GM06990 (cell line): ENCODE results near the gene ACKR1.

Source experiments
- DNase-seq: peaks from one replicate; pipeline ENCODE4 v3.0.0-alpha.2; 2011; ENCODE audit not compliant: insufficient read length; ENCODE audit errors: extremely low read depth
- H3K27me3 ChIP-seq: replicated peaks from 2 replicates; pipeline ENCODE4 v1.6.0; 2011; ENCODE audit warnings: low read length; ENCODE audit not compliant: control insufficient read depth, insufficient read depth
- H3K36me3 ChIP-seq: 2 replicates; pipeline ENCODE4 v1.5.1; 2011; ENCODE audit warnings: low read length; ENCODE audit not compliant: control insufficient read depth, insufficient read depth
- H3K4me3 ChIP-seq: replicated peaks from 2 replicates; pipeline ENCODE4 v1.5.1; 2011; ENCODE audit warnings: low read depth, mild to moderate bottlenecking, control low read depth, low read length
- TF ChIP-seq, protein P1 (sequence below): IDR thresholded peaks from 2 replicates; pipeline ENCODE4 v1.5.1; 2011; ENCODE audit warnings: low read length, control low read depth, mild to moderate bottlenecking, inconsistent platforms; ENCODE audit not compliant: insufficient read depth, poor library complexity, severe bottlenecking

ACKR1 gene

DNA sequence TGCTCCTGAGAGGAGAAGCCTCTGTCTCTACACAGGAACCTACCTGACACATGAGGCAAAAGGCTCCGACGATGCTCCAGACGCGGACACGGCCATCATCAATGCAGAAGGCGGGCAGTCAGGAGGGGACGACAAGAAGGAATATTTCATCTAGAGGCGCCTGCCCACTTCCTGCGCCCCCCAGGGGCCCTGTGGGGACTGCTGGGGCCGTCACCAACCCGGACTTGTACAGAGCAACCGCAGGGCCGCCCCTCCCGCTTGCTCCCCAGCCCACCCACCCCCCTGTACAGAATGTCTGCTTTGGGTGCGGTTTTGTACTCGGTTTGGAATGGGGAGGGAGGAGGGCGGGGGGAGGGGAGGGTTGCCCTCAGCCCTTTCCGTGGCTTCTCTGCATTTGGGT lies 3.9 kb upstream of the ACKR1 start:
- no peaks in the 10 kb centered on the region for H3K36me3 ChIP-seq
- no peaks in the 10 kb centered on the region; the same call in none of the 2 replicates for H3K27me3 ChIP-seq
- no peak overlapping the region for H3K4me3 ChIP-seq
- DNase-seq: no peak
- TF ChIP-seq, protein P1, sequence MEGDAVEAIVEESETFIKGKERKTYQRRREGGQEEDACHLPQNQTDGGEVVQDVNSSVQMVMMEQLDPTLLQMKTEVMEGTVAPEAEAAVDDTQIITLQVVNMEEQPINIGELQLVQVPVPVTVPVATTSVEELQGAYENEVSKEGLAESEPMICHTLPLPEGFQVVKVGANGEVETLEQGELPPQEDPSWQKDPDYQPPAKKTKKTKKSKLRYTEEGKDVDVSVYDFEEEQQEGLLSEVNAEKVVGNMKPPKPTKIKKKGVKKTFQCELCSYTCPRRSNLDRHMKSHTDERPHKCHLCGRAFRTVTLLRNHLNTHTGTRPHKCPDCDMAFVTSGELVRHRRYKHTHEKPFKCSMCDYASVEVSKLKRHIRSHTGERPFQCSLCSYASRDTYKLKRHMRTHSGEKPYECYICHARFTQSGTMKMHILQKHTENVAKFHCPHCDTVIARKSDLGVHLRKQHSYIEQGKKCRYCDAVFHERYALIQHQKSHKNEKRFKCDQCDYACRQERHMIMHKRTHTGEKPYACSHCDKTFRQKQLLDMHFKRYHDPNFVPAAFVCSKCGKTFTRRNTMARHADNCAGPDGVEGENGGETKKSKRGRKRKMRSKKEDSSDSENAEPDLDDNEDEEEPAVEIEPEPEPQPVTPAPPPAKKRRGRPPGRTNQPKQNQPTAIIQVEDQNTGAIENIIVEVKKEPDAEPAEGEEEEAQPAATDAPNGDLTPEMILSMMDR: no peak

DNA sequence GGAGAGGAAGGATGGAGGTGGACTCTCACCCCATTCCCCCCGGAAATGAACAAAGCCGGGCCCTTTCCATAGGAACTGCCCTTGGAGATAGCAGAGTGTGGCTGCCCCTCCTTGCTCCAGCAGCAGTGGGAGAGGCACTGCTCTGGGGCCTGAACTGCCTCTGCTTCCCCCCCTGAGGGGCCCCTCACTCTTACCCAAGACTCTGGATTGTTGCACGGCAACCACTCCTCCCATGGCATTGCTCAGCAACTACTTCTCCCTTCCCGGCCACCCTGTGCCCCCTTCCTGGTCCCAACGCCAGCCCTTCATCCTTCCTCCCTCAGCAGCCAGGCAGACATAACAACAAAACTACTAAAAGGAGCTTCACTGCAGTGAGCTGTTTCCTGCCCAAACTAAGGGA lies 3.0 kb upstream of the ACKR1 start:
- H3K36me3 ChIP-seq: no peaks in the 10 kb centered on the region
- no peak for DNase-seq
- TF ChIP-seq, protein P1: no peak
- no peaks in the 10 kb centered on the region; the same call in 1 of the 2 replicates for H3K27me3 ChIP-seq
- no peak overlapping the region for H3K4me3 ChIP-seq

DNA sequence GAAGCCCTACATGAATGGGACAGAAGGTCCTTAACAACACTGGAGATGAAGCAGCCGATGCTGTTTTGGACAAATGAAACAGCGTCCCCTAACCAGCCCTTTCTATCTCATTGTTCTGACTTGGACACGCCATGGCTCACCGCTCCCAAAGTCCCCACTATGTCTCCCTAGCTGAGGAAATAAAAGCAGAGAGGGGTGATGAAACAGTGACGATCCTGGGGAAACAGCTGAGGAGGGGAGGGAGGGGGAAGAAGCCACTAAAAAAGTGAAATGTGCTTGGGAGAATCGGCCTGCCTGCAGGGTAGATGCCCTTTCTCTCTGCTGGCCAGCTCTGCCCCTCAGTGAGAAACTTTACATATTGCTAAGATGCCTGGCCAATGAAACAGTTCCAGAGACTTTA lies 1.1 kb upstream of the ACKR1 start:
- Histone ChIP-seq H3K27me3 (no peaks in the 10 kb centered on the region), H3K36me3 (no peaks in the 10 kb centered on the region), H3K4me3 (no peak overlapping the region)
- DNase-seq: no peak
- TF ChIP-seq, protein P1: no peak

DNA sequence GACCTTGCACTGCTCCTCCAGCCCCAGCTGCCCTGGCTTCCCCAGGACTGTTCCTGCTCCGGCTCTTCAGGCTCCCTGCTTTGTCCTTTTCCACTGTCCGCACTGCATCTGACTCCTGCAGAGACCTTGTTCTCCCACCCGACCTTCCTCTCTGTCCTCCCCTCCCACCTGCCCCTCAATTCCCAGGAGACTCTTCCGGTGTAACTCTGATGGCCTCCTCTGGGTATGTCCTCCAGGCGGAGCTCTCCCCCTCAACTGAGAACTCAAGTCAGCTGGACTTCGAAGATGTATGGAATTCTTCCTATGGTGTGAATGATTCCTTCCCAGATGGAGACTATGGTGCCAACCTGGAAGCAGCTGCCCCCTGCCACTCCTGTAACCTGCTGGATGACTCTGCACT lies 550 bp downstream of the ACKR1 start:
- no peaks in the 10 kb centered on the region for H3K27me3 ChIP-seq
- H3K4me3 ChIP-seq: peak overlapping the region; percentile 26
- TF ChIP-seq, protein P1: no peak
- no peaks in the 10 kb centered on the region for H3K36me3 ChIP-seq
- no peak for DNase-seq

DNA sequence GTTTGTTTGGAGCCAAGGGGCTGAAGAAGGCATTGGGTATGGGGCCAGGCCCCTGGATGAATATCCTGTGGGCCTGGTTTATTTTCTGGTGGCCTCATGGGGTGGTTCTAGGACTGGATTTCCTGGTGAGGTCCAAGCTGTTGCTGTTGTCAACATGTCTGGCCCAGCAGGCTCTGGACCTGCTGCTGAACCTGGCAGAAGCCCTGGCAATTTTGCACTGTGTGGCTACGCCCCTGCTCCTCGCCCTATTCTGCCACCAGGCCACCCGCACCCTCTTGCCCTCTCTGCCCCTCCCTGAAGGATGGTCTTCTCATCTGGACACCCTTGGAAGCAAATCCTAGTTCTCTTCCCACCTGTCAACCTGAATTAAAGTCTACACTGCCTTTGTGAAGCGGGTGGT lies 1.4 kb downstream of the ACKR1 start:
- Histone ChIP-seq H3K36me3 (no peaks in the 10 kb centered on the region), H3K4me3 (no peak overlapping the region; the same call in 1 of the 2 replicates), H3K27me3 (no peaks in the 10 kb centered on the region)
- no peak for DNase-seq
- TF ChIP-seq, protein P1: no peak

DNA sequence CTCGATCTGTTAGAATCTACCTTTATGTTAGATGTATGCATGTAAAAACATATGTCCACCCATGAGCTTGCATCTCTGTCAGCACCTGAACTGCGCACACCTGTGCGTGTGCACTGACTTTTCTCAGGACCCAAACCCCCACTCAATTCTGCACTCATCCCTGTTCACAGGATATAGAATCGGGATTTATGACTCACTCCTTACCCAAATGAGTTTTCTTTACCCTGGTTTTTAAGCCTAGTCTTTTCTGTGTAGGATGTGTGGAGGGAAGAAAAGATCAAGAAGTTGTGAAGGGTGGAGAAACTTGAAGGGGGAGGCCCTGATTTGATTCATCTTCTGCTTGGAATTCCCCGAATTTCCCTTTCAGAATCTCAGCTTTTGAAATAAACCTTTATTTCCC lies 2.4 kb downstream of the ACKR1 start:
- no peaks in the 10 kb centered on the region for H3K36me3 ChIP-seq
- no peak for DNase-seq
- TF ChIP-seq, protein P1: no peak
- H3K4me3 ChIP-seq: no peak overlapping the region
- H3K27me3 ChIP-seq: no peaks in the 10 kb centered on the region
